Testis (tissue), 2 donors: ENCODE results near the gene RALGPS1.

Source experiments
- CTCF ChIP-seq, 3 experiments: fragments of 450-650 bp in 2 of 3; fragments of 200-600 bp in 1 of 3; sonication (generic) in 1 of 3; IDR thresholded peaks; one replicate each; pipeline ENCODE4 v1.5.1; 2016 to 2019; ENCODE audit warnings: antibody characterized with exemption in 3 of 3, mild to moderate bottlenecking in 2 of 3, moderate library complexity in 1 of 3
- POLR2A ChIP-seq: fragments of 450-650 bp; IDR thresholded peaks from one replicate; pipeline ENCODE4 v1.6.1; 2017; ENCODE audit warnings: antibody characterized with exemption, mild to moderate bottlenecking, moderate library complexity

- TF ChIP-seq CTCF (IDR thresholded peaks at IDR 0.05) = no peak
- no peak for TF ChIP-seq POLR2A
These were observed 198.2 kb downstream of the RALGPS1 start for GRCh38 chr9:127112735-127113161.
